NCI-H2029 treated with DMSO at 0.1 percent for 48 hours (cell line): ENCODE measurements around the gene EXOSC2.
A peak's percentile ranks its signal among the peaks of the same experiment; 100 is the strongest.
"Not testable (repeated sequence)": the region's sequence is repeated elsewhere in the genome, so short reads cannot be mapped to it uniquely, and the experiment has no call there.

Experiments used
- DNase-seq: peaks from one replicate; lab custom pipeline; 2025; lab: John Stamatoyannopoulos, UW

EXOSC2 gene

DNA sequence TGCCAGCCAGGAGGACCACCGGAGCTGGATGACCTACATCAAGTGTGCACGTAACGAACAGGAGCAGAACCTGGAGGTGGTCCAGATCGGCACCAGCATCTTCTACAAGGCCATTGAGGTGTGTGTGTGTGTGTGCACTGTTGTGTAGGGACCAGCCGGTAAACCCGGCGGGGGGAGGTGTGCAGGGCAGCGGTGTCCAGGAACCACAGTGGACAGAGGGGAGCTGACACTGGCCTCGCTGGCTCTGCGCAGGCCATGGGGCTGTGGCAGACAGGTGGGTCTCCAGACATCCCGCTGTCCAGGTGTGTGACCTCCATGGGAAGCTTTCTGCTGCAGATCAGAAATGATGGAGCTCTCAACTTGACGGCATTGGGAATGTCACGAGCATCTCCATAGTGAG, 25.4 kb upstream of the EXOSC2 start:
- DNase-seq = no peak

DNA sequence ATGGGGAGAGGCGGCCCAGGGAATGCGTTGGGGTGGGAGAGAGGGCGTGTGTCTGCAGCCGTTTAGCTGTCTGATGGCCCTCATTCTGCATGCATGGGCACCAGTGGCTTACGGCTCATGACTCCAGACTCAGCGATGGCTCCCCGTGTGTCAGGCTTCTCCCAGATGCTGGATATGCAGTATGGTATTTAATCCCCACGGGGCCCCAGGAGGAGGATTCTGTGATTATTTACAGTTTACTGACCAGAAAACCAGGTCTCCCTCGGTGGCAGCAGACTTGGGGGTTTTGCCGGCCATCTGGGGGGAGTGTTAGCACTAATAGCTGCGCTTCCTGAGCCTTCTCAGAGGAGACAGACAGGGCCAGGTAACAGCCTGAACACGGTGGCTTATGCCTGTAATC, 24.9 kb upstream of the EXOSC2 start:
- DNase-seq = no peak

DNA sequence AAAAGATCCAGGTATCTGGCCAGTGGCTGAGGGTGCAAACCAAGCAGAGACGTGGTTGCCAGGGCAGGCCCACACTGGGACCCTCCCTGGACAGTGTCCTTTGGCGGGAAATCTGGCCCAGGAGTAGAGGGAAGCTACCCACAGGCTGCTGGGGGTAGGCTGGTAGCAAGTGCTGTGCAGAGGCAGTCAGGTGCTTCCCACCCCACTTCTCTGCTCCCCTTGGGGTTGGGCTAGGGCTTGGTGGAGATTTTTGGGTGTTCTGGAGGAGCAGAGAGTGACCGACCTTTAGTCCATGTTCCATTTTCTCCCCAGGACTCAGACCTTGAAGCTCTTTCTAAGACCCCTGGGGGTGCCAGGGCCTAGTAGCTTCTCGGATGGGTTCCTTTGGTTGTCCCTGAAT, 23.6 kb upstream of the EXOSC2 start:
- DNase-seq = no peak

DNA sequence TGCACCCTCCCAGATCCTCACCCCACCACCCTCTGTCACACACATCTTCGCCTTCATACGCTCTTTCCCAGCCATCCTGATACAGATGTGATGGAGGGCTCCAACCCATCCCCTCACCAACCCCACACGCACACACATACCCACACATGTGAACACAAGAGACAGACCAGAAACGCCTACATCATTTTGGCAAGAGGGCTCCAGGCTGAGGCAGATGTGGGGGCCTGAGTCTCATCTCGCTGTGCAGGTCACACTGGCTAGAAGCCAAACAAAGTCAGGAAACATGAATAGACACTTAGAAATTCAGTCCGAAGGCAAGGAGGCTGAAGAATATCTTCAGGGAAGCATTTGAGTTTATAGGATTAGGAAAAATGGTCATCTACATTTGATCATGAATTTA, 22.9 kb upstream of the EXOSC2 start:
- DNase-seq = no peak

DNA sequence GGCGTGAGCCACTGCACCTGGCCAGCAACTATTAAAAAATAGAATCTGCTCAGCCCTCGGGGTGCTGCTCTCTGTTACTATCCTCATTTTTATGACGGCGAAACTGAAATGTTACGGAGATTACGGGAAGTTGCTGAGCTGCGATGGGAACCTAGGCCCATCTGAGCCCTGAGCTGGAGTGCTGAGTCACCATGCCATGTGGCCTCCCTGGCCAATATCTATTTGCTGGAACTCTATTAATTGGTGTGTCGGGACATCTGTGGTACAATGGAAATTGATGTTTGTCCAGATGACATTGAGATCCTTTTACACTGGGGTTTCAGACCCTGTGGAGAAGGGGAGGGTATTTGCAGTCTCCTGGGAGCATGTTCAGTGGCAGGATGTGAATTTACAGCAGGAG, 21.1 kb upstream of the EXOSC2 start:
- no peak for DNase-seq

DNA sequence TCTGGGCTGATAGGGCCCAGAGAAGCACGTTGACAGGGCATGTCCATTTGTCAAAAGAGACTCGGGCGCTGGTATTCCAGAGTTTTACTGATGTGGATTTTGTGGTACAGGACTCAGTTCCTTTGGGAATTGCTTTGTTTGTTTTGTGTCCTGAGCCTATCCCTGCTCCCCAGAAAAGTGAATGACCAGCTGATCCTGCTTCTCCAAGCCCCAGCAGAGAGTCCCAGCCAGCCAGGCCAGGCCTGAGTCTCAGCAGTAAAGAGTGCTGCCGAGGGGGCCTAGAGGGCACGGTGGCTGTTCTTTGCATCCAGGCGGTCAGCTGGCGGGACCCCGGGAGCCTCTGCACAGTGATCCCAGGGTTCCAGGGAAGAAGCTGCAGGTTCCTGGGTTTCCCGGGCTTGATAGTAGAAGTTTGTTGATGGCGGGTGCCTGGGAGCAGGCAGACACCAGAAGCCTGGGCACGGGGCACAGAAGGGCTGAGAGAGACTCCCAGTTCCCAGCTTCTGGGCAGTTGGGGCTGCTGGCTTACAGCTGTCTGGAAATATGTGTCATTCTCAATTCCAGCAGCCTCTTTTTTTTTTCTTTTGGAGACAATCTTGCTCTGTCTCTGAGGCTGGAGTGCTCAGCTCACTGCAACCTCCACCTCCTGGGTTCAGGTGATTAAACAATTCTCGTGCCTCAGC, 20.5 kb upstream of the EXOSC2 start:
- no peak for DNase-seq

DNA sequence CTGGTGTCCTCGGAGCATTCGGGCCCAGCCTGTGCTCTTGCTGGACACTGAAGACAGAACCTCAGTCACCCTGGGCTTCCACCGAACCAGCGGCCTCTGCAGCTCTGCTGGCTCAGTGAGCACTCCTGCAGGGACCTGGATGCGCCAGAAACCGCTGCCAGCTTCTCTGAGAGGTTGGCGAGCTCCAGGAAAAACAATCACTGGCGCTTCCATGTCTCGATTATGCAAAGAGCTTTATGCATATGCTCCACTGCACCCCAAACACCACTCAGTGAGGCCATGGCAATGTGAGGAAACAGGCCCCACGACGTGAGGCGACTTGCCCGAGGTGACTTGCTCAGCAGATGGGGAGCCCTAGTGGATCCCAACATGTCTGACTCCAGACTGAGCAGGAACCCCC, 18.2 kb upstream of the EXOSC2 start:
- no peak for DNase-seq

DNA sequence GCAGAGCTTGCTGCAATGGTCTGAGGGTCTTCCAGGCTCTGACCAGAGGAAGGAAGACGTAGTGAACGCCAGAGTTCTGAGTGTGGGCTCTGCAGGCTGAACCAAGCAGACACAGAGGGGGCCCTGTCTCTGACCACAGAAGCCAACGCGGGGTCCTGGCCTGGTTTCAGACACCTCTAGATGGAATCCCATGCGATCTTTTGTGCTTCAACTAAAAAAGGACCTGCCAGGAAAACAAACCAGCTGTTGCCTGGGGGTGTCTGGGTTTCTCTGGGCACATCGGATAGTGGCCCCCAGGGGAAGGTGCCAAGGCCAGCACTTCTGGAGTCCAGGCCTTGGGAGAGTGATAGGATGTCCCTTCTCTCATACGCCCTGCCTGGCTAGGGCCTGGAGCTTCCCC, 16.3 kb upstream of the EXOSC2 start:
- no peak for DNase-seq

DNA sequence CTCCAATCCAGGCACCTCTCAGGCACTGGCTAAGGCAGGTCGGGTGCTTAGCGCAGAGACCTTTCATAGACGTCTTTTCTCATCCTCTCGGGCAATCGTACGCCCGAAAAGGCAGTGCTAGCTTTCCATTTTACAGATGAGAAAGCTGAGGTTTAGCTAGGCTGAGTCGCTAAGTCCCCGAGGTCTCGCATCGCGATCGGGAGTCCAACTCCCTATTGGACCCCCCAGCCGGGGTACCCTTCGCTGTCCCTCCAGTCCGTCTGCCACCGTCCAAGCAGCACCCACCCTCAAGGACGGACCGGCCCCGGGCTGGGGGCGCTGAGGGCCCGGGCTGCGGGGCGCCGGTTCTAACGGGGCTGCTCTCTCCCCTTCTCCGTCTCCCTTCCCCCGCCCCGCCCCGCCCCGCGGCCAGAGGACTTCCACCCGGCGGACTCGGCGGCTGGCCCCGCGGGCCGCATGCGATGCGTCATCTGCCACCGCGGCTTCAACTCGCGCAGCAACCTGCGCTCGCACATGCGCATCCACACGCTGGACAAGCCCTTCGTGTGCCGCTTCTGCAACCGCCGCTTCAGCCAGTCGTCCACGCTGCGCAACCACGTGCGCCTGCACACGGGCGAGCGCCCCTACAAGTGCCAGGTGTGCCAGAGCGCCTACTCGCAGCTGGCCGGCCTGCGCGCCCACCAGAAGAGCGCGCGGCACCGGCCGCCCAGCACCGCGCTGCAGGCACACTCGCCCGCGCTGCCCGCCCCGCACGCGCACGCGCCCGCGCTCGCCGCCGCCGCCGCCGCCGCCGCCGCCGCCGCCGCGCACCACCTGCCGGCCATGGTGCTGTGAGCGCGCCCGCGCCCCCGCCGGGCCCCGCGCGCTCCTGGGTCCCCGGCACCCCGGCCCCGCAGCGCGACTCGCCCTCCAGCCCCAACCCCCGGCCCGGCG, 12.5 kb upstream of the EXOSC2 start:
- no peak for DNase-seq

DNA sequence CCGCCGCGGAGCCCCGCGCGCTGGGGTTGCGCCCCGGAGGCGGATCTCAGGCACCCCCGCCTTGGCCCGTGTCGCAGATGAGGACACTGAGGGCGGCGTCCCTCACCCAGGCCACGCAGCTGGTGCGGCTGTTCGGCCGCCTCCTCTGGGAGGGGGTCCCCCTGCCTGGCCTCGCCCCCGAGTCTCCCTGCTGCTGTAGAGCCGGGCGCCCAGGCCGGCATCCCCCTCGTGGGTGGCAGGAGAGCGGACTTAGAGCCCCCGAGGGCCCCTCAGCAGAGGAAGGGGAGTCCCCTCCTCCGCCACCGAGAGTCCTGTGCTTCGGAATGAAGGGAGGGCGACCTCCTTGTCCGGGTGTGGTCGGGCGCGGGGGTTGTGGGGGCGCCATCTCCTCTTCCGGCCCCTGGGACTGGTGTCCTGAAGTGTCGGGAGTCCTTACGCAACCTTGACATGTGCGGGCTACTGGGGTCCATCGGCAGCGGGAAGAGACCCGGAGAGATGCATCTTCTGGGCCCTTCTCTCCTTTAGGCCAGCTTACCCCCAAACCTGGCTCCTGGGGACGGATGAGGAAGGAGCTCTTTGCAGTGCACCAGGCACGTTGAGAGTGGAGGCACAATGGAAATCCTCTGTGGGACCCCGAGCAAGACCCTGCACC, 11.7 kb upstream of the EXOSC2 start:
- DNase-seq = no peak

DNA sequence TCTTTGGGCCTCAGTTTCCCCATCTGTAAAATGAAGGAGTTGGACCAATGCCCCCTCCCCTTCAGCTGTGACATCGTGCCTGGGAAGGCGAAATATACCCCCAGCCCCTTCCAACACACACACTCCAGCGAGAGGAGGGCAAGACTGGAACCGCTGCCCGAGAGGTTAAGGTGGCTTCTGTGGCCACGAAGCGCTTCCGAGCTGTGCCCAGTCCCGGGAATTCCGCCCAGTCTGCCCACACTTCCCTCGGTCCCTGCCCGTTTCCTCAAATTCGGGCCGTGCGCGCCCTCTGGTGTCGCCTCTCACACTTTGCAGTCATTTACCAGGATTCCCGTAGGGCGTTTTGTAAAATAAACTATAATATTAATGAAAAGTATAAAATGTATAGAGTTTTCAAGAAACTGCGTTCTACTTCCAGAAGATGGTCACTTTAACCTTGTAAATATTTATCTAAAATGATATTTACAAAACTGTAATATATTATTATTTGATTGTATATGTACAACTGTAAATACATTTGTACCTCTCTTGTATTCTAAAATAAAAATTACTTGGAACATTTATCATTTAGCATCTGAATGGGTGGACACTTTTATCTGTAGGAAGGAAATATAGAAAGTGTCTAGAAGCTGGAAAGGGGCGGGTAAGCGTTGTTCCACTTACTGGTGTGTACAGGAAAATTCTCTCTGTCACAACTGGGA, 11.0 kb upstream of the EXOSC2 start:
- DNase-seq = peak; percentile 64

DNA sequence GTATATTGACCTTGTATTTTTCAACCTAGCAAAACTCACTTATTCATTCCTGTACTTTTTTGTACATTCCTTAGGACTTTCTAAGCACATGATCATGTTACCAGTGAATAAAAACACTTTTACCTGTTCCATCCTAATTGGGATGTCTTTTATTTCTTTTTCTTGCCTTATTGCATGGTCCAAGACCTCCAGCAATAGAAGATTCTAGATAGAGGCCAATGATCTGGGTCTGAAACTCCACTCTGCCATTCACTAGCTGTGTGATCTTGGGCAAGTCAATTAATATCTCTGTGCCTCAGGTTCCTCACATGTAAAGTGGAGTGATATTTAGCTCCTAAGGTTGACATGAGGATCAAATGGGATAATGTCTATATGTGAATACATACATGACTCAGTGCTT, 8.5 kb upstream of the EXOSC2 start:
- no peak for DNase-seq

DNA sequence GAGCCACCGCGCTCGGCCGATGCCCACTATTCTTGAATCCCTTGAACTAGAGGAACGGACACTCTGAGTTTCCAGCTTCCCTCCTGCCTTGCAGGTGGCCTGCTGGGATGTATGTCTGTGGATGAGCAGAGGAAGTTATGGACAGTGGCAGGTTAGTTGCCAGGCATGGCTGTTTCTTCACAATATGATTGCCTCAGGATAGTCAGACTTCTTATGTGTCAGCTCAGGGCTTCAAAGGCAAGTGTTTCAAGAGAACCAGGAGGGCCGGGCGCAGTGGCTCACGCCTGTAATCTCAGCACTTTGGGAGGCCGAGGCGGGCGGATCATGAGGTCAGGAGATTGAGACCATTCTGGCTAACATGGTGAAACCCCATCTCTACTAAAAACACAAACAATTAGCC, 7.6 kb upstream of the EXOSC2 start:
- DNase-seq = not testable (repeated sequence)

DNA sequence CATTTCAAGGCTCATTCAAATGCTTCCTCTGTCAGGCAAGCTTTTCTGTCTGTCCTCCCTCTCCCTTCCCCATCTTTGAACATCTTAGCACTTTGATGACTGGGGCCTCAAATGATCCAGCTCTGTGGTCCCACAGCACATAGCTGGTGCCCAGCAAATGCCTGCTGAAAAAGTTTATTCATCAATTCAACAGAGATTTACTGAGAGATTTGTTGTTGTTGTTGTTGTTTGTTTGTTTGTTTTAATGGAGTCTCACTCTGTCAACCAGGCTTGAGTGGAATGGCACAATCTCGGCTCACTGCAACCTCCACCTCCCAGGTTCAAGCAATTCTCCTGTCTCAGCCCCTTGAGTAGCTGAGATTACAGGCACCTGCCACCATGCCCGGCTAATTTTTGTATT, 6.0 kb upstream of the EXOSC2 start:
- DNase-seq = no peak

DNA sequence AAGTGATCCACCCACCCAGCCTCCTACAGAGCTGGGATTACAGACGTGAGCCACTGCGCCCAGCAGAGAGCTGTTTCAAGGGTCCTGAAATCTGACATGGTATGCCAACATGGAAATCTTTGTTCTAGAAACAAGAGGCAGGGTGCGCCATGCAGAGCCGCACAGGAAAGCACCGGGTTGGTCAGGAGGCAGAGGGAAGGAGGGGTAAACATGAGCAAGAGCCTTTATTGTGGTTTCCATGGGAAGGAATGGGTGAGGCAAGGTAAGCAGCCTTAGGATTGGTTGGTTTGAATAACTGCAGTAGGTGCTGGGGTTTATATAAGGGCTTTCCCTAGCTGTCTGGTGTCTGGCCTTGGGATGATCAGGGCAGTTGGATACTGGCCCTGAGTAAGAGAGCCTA, 5.5 kb upstream of the EXOSC2 start:
- DNase-seq = no peak

DNA sequence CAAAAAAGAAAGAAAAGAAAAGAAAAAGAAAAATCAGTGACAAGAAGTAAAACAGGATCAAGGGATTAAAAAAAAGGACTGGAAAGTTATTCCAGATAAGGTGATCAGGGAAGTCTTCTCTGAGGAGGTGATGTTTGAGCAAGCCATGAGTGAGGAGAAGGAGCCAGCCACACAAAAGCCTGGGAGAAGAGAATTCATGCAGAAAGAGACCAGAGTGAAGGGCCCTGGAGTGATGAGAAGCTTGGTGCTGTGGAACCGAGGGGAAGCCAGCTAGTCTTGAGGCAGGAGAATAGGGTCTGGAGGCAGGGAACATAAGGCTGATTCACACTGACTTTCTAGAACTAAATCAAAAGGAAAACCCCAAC, 4.0 kb upstream of the EXOSC2 start:
- no peak for DNase-seq

DNA sequence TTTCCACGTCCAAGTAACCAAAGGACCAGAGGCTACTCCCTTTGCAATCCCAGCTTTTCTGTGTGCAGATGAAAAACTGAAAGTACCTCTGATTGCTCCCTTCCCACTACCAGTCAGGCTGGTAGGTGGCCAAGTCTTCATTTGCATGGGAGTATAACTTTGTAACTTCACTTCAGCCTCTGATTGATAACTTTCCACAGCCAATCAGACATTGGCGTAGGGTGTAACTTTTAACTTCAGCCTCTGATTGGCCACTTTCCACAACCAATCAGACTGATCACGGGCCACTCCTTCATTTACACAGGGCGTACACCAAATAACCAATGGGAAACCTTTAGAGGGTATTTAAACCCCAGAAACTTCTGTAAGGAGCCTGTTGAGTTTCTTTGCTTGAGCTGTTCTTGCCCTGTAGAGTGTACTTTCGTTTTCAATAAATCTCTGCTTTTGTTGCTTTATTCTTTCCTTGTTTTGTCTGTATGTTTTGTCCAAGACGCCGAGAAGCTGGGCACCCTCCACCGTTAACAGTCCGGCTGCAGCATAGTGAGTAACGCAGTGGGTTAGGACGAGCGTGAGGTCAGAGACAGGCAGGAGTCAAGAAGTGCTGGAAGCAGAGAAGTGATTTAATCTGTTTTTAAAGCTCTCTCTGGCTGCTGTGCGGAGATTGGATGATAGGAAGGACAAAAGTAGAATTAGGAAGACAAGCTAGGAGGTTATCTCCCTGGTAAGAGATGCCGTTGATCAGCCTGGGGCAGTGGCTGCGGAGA, 3.5 kb upstream of the EXOSC2 start:
- peak; percentile 33 for DNase-seq

DNA sequence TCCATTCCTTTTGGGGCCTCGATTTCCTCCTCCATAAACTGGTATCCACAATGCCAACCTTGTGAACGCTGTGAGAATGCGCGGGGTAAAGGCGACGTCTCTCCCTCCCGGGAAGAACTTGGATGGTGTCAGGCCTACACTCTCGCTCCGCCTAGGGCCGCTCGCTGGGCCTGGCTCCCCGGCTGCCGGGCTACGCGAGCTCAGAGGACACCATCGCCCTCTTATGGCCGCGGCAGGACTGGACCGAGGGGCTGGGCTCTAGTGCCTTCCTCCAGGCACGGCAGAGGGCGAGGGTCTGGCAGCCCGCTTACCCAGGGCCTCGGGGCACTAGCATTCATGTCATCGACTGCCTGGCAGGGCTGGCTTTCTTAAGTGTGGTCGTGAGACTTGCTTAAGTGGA, 1.3 kb upstream of the EXOSC2 start:
- no peak for DNase-seq

DNA sequence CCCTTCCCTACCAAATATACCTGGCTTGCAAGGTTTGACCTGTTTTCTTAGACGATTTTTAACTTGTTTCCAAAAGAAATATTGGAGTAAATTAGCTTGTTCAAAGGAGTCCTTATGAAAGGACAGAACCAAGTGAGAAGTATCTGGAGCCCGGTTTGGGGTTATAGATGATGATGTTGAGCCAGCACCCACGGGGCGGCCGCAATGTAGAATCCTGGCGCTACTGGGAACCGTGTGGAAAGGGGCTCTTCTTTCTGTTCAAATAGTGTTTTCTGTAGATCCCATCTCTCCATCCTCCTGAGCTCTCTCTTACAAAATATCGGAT, 517 bp upstream of the EXOSC2 start:
- DNase-seq = no peak

DNA sequence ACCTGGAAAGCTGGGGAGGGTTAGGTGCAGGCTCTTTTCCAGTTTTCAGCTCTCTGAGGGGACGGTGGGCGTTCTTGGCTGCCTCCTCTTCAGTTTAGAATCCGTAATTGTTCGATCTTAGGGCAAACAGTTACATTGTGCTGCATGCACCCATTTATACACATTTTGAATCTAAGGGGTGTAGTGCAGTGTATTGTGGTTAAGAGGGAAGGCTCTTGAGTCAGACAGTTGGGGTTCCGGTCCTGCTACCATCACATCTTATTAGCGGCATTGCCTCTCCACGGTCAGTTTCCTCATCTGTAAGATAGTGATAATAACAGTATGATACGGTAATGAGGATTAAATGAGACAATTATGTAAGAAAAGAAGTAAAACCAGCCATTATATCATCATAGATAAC, 625 bp downstream of the EXOSC2 start:
- no peak for DNase-seq

DNA sequence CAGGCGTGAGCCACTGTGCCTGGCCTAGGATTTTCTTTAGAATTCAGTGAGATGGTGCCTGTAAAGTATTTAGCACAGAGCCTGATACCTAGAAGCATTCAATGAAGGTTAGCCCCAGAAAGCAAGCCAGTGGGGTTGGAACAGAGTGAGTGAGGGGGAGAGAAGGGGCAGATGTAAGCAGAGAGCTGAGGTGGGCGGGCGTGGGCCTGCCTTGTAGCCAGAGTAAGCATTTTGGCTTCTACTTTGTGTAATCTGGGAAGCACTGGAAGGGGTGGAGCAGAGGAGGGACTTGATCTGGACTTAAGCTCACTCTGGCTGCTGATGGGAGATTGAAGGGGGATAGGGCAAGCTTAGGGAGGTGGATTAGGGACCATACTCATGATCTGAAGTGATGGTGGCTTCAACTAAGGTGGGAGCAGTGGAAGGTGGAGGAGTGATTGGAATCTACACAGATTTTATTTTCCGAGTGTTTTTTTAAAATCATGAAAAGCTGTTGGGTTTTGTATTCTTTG, 2.6 kb downstream of the EXOSC2 start:
- DNase-seq = no peak

DNA sequence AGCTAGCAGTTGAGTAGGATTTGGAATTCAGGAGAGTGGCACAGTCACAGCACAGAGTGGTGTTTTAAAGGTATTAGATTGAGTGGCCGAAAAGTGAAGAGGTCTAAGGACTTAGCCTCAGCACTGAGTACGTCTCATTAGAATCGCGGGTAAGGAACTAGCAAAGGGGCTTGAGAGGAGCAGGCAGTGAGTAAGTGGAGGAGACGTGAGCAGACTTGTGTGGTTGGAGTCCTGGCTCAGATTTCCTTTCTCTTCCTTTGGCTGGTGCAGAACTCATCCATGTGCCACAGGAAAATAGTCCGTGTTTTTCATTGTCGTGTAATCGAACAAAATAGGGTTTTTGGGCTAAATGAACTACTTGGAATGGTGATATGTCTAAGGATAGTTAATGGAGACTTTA, 3.4 kb downstream of the EXOSC2 start:
- no peak for DNase-seq
